HEK293 (cell line): Measurements from ENCODE around the gene FAM217A.

ENCODE experiments used
- CTCF ChIP-seq: fragments of 450-650 bp; formaldehyde crosslinking; IDR thresholded peaks from 2 replicates; pipeline ENCODE4 v1.5.1; 2016; ENCODE audit warnings: missing biosample characterization, missing genetic modification characterization
- GLI4 ChIP-seq: fragments of 450-650 bp; formaldehyde crosslinking; IDR thresholded peaks from 2 replicates; pipeline ENCODE4 v1.5.1; 2016; ENCODE audit warnings: missing biosample characterization, missing genetic modification characterization
- KLF9 ChIP-seq: fragments of 450-650 bp; formaldehyde crosslinking; IDR thresholded peaks from 2 replicates; pipeline ENCODE4 v1.5.1; 2016; ENCODE audit warnings: missing biosample characterization, missing genetic modification characterization, low read depth
- PRDM10 ChIP-seq: fragments of 450-650 bp; formaldehyde crosslinking; IDR thresholded peaks from 2 replicates; pipeline ENCODE4 v1.5.1; 2016; ENCODE audit warnings: missing biosample characterization, missing genetic modification characterization
- ZBTB8A ChIP-seq: fragments of 450-650 bp; formaldehyde crosslinking; IDR thresholded peaks from 2 replicates; pipeline ENCODE4 v1.5.1; 2016; ENCODE audit warnings: missing biosample characterization, missing genetic modification characterization

- TF ChIP-seq CTCF (tag by site-specific recombination) = no peak
- no peak for TF ChIP-seq GLI4 (tag by site-specific recombination)
- no peak for TF ChIP-seq ZBTB8A (tag by site-specific recombination)
- no peak for TF ChIP-seq PRDM10 (tag by site-specific recombination)
- no peak for TF ChIP-seq KLF9 (tag by site-specific recombination)
These were observed 49.1 kb upstream of the FAM217A start for GRCh38 chr6:4128072-4128471.
